Mesangial cell (primary cell): Measurements from ENCODE around the gene SUCLA2. TPM values are rescaled to one million over a fixed set of nuclear protein-coding genes. Genes with fewer than 3 reads are reported as not detected.

ENCODE experiments used
- total RNA-seq: library from RNA; depleted of rRNA; stranded (reverse); fragments of >200 nt; gene quantifications from 2 replicates; pipeline ENCODE4 v1.2.3, GENCODE V29; 2015

Gene SUCLA2
- 29.3 and 33.6 TPM in 2 replicates for total RNA-seq

DNA sequence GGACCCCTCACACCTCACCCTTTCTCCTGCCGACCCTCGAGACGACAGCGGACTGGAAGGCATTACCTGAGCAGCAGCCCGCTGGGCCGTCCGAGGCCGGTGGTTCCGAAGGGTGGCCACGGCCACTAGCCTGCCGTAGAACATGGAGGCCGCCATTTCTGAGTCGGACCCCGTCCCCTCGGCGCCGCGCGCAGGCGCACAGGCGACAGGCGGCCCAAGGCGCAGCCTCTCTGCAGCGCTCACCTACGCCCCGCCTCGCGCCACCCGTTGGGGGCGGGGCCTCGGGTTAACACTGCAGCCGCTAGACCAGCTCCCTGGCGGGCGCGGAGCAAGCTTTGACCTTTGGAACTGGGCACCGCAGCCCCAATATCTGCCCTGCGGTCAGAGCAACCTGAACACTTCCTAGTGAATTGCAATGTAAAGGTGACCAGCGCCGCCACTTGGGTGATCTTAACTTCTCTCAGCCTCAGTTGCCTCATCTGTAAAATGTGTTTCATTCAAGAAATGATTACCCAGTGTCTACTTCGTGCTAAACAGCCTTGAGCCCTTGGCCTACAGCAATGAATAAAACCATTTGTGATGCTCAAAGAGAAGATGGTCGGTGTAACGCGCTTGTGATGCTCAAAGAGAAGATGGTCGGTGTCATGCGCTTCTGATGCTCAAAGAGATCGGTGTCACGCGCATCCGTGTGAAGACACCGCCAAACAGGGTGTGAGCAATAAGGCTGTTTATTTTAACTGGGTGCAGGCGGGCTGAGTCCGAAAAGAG, at the start of gene SUCLA2:
Gene SUCLA2, minus strand, starts transcription at position 160 of the 768 bp plus-strand sequence. Its CDS starts 4 bp downstream, at position 156.

GRCh38 chr13:48037346-48038173, 36.5 kb upstream of the SUCLA2 start, which contains the start of gene NUDT15:
TSS of gene NUDT15 (plus strand) at chr13:48037726. CDS start at chr13:48037747, 21 bp downstream.

Other genes starting within 250 kb of the SUCLA2 start
- gene NUDT15, start 36.5 kb upstream of the SUCLA2 start, total RNA-seq, result 6.6 and 25.4 TPM in 2 replicates
- gene MED4, start 93.8 kb upstream of the SUCLA2 start, total RNA-seq, result 16.1 and 23.8 TPM in 2 replicates
- gene ITM2B, start 231.9 kb upstream of the SUCLA2 start, total RNA-seq, result 127 and 591 TPM in 2 replicates